HG03575 (cell line): ENCODE measurements around the gene MXRA5.
"Not testable (repeated sequence)": the region's sequence is repeated elsewhere in the genome, so short reads cannot be mapped to it uniquely, and the experiment has no call there.

ENCODE experiments used
- ATAC-seq: cut with Tn5 transposase; IDR thresholded peaks from one replicate; pipeline ENCODE4 v1.9.1; 2021; ENCODE audit not compliant: unreplicated experiment, insufficient number of reproducible peaks, low FRiP score; ENCODE audit errors: extremely low read depth

Gene MXRA5

GRCh38 chrX:3346501-3347259 is at the start of gene MXRA5:
MXRA5 (minus strand) TSS chrX:3346652; CDS start chrX:3343833, 2,819 bp downstream.
- no peak for ATAC-seq

DNA sequence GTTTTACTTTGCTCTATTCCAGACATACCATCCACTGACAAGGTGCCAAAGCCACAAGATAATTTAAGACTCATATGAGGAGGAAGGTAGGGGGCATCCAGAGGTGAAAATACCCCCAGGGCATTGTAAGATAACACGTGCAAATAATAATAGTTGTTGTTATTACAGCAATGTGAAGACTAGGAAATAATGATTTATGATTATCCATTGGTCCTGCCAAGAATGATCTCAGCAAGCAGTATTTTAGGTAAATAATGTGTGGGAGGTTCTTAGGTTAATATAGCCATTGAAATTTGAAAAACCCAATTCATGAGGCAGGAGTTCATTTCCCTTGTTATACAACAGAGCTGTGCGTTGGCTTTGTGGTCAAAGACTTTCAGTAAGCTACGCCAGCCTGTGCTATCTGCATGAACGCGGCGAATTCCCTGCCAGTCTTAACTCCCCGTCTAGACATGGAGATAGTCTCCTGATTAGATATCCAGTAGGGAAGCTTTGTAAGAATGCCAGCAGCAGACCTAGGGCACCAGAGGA is 47.2 kb upstream of the MXRA5 start:
- ATAC-seq = no peak

DNA sequence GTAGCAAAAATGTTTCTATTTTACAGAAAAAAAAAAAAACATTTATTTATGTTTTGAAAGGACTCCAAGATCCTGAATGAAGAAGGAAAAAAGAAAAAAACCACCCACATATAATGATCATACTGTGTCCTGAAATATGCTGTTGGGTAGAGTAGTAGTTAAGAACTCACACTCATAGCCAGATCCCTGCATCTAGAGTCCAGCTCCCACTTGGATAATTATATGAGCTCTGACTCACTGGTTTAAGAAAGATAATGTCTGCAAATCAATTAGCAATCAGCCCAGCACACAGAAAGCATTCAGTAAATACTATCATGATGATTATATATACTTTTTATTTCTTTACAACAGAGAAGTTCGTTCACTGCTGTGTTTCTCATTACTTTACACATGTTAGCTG is 46.7 kb upstream of the MXRA5 start:
- ATAC-seq = no peak

- no peak for ATAC-seq
Observed at GRCh38 chrX:3388457-3388856, 42.0 kb upstream of the MXRA5 start.

GRCh38 chrX:3384327-3384726 is 37.9 kb upstream of the MXRA5 start:
- ATAC-seq = no peak

GRCh38 chrX:3380603-3381002 is 34.2 kb upstream of the MXRA5 start:
- no peak for ATAC-seq

GRCh38 chrX:3379111-3379510 is 32.7 kb upstream of the MXRA5 start:
- no peak for ATAC-seq

GRCh38 chrX:3378156-3378555 is 31.7 kb upstream of the MXRA5 start:
- ATAC-seq = no peak

DNA sequence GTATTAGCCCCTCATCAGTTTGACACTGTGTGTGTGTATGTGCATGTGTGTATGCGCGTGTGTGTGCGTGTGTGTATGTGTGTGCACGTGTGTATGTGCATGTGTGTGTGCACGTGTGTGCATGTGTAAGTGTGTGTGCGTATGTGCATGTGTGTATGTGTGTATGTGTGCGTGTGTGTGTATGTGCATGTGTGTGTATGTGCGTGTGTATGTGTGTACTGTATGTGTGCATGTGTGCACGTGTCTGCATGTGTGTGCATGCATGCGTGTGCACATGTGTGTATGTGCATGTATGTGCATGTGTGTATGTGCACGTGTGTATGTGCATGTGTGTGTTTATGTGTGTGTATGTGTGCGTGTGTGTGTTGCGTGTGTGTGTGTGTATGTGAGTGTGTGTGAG is 31.1 kb upstream of the MXRA5 start:
- no peak for ATAC-seq

DNA sequence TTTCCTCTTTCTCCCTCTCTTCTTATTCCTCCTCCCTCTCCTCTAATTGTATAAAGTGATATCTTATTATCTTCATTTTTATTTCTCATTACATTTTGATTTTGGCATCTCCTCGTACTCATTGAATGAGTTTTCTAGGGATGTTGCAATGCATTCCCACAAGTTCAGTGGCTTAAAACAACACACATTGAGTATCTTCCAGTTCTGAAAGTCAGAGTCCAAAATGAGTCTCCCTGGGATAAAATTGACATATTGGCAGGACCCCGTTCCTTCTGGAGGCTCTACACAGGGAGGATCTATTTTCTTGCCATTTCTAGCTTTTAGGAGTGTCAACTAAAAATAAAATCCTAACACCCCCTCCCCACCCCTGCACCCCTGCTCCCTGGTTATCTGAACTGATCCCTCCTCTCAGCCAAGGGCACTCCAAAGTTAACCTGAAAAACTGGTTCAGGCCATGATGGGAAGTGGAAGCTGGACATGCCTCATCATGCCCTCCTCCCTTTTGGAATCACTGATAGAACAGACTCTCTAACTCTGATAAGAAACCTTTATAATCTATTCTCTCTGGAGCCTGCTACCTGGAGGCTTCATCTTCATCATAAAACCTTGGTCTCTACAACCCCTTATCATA is 29.5 kb upstream of the MXRA5 start:
- ATAC-seq = not testable (repeated sequence)

GRCh38 chrX:3374108-3374800 is 27.8 kb upstream of the MXRA5 start:
- no peak for ATAC-seq

- no peak for ATAC-seq
Observed at GRCh38 chrX:3371163-3371562, 24.7 kb upstream of the MXRA5 start.

DNA sequence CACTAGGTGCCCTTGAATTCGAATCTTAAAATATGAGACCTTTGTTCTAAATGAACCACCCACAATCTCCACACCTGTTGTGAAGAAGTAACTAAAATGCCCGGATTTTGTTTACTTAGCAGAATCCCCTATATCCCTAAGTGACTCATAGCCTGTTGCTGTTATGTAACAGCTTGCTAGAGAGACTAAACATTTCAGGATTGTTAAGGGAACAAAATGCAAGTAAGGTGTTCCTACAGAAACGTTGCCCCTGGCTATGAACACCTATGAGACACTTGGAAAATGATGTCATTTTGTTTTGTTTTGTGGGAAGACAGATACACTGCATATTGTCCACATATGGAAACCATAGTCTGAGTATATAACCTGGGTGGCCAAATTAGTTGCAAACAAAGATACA is 24.2 kb upstream of the MXRA5 start:
- ATAC-seq = no peak

DNA sequence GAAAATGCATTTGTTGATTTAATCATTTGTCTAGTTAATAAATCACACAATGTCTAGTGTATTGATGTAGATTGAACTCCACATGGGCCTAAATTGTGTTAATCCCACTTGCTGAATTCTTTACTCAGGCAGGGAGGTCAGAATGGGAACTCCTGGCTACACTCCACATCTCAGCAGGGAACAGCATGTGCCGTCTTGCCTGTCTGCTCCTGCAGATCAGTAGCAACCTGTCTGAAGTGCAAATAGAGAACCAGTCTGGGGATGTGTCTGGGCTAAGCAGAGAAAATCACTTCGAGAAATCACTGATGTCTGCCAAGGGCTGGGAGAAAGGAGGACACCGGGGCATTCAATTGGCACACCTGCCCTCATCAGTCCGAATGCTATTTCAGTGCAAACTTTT is 16.5 kb upstream of the MXRA5 start:
- ATAC-seq = no peak

DNA sequence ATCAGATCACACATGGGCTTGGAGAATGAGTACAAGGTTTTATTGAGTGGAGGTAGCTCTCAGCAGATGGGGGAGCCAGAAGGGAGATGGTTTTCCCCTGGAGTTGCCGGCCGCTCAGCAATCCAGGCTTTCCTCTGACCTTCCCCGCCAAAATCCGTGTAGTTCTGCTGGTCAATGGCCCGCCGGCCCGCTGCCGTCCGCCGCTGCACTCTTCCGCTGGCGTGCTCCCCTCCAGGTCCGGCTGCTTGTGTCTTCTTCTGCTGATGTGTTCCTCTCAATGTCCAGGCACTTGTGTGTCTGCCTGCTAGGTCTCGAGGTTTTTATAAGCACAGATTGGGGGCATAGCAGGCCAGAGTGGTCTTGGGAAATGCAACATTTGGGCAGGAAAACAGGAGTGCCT is 14.4 kb upstream of the MXRA5 start:
- no peak for ATAC-seq

DNA sequence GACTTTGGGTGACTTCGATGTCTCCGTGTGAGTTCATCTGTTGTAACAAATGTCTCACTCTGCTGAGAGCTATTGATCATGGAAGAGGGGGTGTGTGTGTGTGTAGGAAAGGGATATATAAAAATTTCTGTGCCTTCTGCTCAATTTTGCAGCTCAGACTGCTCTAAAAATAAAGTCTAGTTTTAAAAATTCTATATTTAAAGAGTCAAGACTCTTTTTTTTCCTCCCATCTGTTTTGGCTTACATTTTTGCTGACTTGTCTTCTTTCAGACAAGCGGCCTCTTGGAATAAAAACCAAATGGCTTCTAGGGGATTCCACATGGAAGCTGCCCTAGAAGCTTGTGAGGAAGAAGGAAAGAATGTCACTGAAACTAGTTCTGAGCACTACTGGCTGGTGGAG is 6.3 kb upstream of the MXRA5 start:
- not testable (repeated sequence) for ATAC-seq

- ATAC-seq = no peak
Observed at GRCh38 chrX:3351276-3351675, 4.8 kb upstream of the MXRA5 start.

- no peak for ATAC-seq
Observed at GRCh38 chrX:3348191-3348590, 1.7 kb upstream of the MXRA5 start.

- no peak for ATAC-seq
Observed at GRCh38 chrX:3345281-3346191, 916 bp downstream of the MXRA5 start.
